ENCODE data around the gene PRR23E. TPM values are rescaled to one million over a fixed set of nuclear protein-coding genes. Genes with fewer than 3 reads are reported as not detected.

The PRR23E gene
- total and polyA plus RNA-seq, 4 donors, result not detected

- H3K27ac ChIP-seq (ENCODE audit: low read depth in 1 of 2, low read length in 1 of 2), result no peak overlapping the region
- no peaks in the 10 kb centered on the region for H3K4me1 ChIP-seq (ENCODE audit: control insufficient read depth in 5 of 5, insufficient read depth in 5 of 5, low read length in 5 of 5)
- H3K9ac ChIP-seq (ENCODE audit: insufficient read depth in 1 of 2, low read length in 2 of 2), result no peak overlapping the region
- H3K4me3 ChIP-seq, result no peak overlapping the region
- no peaks in the 10 kb centered on the region for H3K36me3 ChIP-seq (ENCODE audit: control insufficient read depth in 4 of 4, insufficient read depth in 4 of 4, low read length in 4 of 4)
- peaks cover 0 to 8% (median 0%) of the 10 kb centered on the region in 3 donors for H3K27me3 ChIP-seq (ENCODE audit: control insufficient read depth in 3 of 3, insufficient read depth in 3 of 3, low read length in 2 of 3)
- DNase-seq, result no peak
- 80 to 90% methylated on average over 2 of the region's 2 CpGs for WGBS, 2 donors
- no peak for TF ChIP-seq CTCF (IDR thresholded peaks at IDR 0.05; ENCODE audit: control extremely low read depth, extremely low read depth)
- peaks cover 0 to 2% (median 0%) of the 10 kb centered on the region in 4 donors for H3K9me3 ChIP-seq (ENCODE audit: control insufficient read depth in 4 of 4, insufficient read depth in 3 of 4, low read length in 3 of 4)
- ATAC-seq (ENCODE audit: insufficient read depth, low FRiP score), result no peak
Measured at GRCh38 chr3:127174715-127175140, 18.2 kb upstream of the PRR23E start.

GRCh38 chr3:127175272-127175671, 17.7 kb upstream of the PRR23E start:
- TF ChIP-seq CTCF (IDR thresholded peaks at IDR 0.05; ENCODE audit: control extremely low read depth, extremely low read depth), result no peak

GRCh38 chr3:127177226-127177625, 15.7 kb upstream of the PRR23E start:
- peaks cover 0 to 4% (median 0%) of the 10 kb centered on the region in 3 donors for H3K27me3 ChIP-seq (ENCODE audit: control insufficient read depth in 3 of 3, insufficient read depth in 3 of 3, low read length in 2 of 3)
- H3K4me1 ChIP-seq (ENCODE audit: control insufficient read depth in 5 of 5, insufficient read depth in 5 of 5, low read length in 5 of 5), result no peaks in the 10 kb centered on the region
- no peaks in the 10 kb centered on the region for H3K36me3 ChIP-seq (ENCODE audit: control insufficient read depth in 4 of 4, insufficient read depth in 4 of 4, low read length in 4 of 4)
- no peak for TF ChIP-seq CTCF (IDR thresholded peaks at IDR 0.05; ENCODE audit: control extremely low read depth, extremely low read depth)
- no peak overlapping the region for H3K27ac ChIP-seq (ENCODE audit: low read depth in 1 of 2, low read length in 1 of 2)
- no peak for ATAC-seq (ENCODE audit: insufficient read depth, low FRiP score)
- H3K9me3 ChIP-seq (ENCODE audit: control insufficient read depth in 4 of 4, insufficient read depth in 3 of 4, low read length in 3 of 4), result peaks cover 0 to 2% (median 0%) of the 10 kb centered on the region in 4 donors
- DNase-seq, result no peak
- H3K4me3 ChIP-seq, result no peak overlapping the region
- H3K9ac ChIP-seq (ENCODE audit: insufficient read depth in 1 of 2, low read length in 2 of 2), result no peak overlapping the region
- 56 to 80% methylated on average over 1 of the region's 1 CpG for WGBS, 2 donors

More at GRCh38 chr3:127175272-127175671, 17.7 kb upstream of the PRR23E start:
- no peak for DNase-seq
- no peak overlapping the region for H3K9ac ChIP-seq (ENCODE audit: insufficient read depth in 1 of 2, low read length in 2 of 2)
- H3K36me3 ChIP-seq (ENCODE audit: control insufficient read depth in 4 of 4, insufficient read depth in 4 of 4, low read length in 4 of 4), result no peaks in the 10 kb centered on the region
- no peak overlapping the region for H3K4me3 ChIP-seq
- peaks cover 0 to 2% (median 0%) of the 10 kb centered on the region in 4 donors for H3K9me3 ChIP-seq (ENCODE audit: control insufficient read depth in 4 of 4, insufficient read depth in 3 of 4, low read length in 3 of 4)
- H3K27ac ChIP-seq (ENCODE audit: low read depth in 1 of 2, low read length in 1 of 2), result no peak overlapping the region
- no peak for ATAC-seq (ENCODE audit: insufficient read depth, low FRiP score)
- H3K4me1 ChIP-seq (ENCODE audit: control insufficient read depth in 5 of 5, insufficient read depth in 5 of 5, low read length in 5 of 5), result no peaks in the 10 kb centered on the region
- peaks cover 0 to 8% (median 0%) of the 10 kb centered on the region in 3 donors for H3K27me3 ChIP-seq (ENCODE audit: control insufficient read depth in 3 of 3, insufficient read depth in 3 of 3, low read length in 2 of 3)
- 85 to 90% methylated on average over 11 of the region's 11 CpGs for WGBS, 2 donors

- DNase-seq (no peak), ATAC-seq (ENCODE audit: insufficient read depth, low FRiP score) (no peak)
- Histone ChIP-seq H3K4me1 (ENCODE audit: control insufficient read depth in 5 of 5, insufficient read depth in 5 of 5, low read length in 5 of 5) (no peaks in the 10 kb centered on the region), H3K9ac (ENCODE audit: insufficient read depth in 1 of 2, low read length in 2 of 2) (no peak overlapping the region), H3K27me3 (ENCODE audit: control insufficient read depth in 3 of 3, insufficient read depth in 3 of 3, low read length in 2 of 3) (no peaks in the 10 kb centered on the region), H3K4me3 (no peak overlapping the region), H3K36me3 (ENCODE audit: control insufficient read depth in 4 of 4, insufficient read depth in 4 of 4, low read length in 4 of 4) (no peaks in the 10 kb centered on the region), H3K27ac (ENCODE audit: low read depth in 1 of 2, low read length in 1 of 2) (no peak overlapping the region), H3K9me3 (ENCODE audit: control insufficient read depth in 4 of 4, insufficient read depth in 3 of 4, low read length in 3 of 4) (peaks cover 0 to 2% (median 0%) of the 10 kb centered on the region in 4 donors)
- no peak for TF ChIP-seq CTCF (IDR thresholded peaks at IDR 0.05; ENCODE audit: control extremely low read depth, extremely low read depth)
- WGBS, 2 donors, result 89 to 90% methylated on average over 6 of the region's 6 CpGs
Measured at GRCh38 chr3:127180859-127181258, 12.1 kb upstream of the PRR23E start.
